HepG2 (cell line): Measurements from ENCODE around the gene SHC3. TPM values are rescaled to one million over a fixed set of nuclear protein-coding genes. Genes with fewer than 3 reads are reported as not detected.

ENCODE experiments used
- ATAC-seq: fragments of 200-7000 bp; cut with Tn5 transposase; 3 replicates; pipeline ENCODE4 v1.9.1; 2020; ENCODE audit warnings: mild to moderate bottlenecking, moderate library complexity
- BruUV-seq: library from RNA; stranded (reverse); fragments of 400-500 nt; replicated peaks from 2 replicates; lab custom pipeline; 2021; lab: Mats Ljungman, UMichigan
- CTCF ChIA-PET: fragments of 300-600 bp; formaldehyde crosslinking; extraction: SDS; loops from one replicate; lab custom pipeline; 2021; ENCODE audit warnings: low total read pairs, inconsistent platforms, low intra/inter-chr PET ratio; lab: Yijun Ruan, JAX
- POLR2A ChIA-PET: fragments of 350-600 bp; sonication (Branson Sonifier 250); formaldehyde crosslinking; loops from one replicate; lab custom pipeline; 2020; ENCODE audit warnings: antibody characterized with exemption, inconsistent platforms; lab: Yijun Ruan, JAX
- DNase-seq: peaks from one replicate; pipeline ENCODE4 v3.0.0-alpha.2; 2015; ENCODE audit warnings: low spot score
- FAIRE-seq: peaks from 3 replicates; lab custom pipeline; 2011; peaks lifted over from hg19 to GRCh38; lab: Jason Lieb, UNC
- H2AFZ ChIP-seq: one replicate; pipeline ENCODE4 v1.6.1; 2011; ENCODE audit warnings: low read length, inconsistent platforms
- H3K27ac ChIP-seq: fragments of 300-600 bp; 3 replicates; pipeline ENCODE4 v1.8.0; 2011; ENCODE audit warnings: mixed run types, mild to moderate bottlenecking, mixed read lengths, low read length, inconsistent platforms; ENCODE audit not compliant: insufficient read depth; ENCODE audit errors: extremely low read length
- H3K27me3 ChIP-seq, 2 experiments: fragments of 200-600 bp in 1 of 2; 2 replicates in 1 of 2; 3 replicates in 1 of 2; pipeline versions ENCODE4 v1.6.0 to v1.8.0; 2011; ENCODE audit warnings: low read length in 2 of 2, mild to moderate bottlenecking in 2 of 2, moderate library complexity in 2 of 2, inconsistent platforms in 1 of 2; ENCODE audit not compliant: insufficient read depth in 2 of 2, control insufficient read depth in 1 of 2
- H3K36me3 ChIP-seq, 2 experiments: fragments of 200-600 bp in 1 of 2; replicated peaks in 1 of 2; 2 replicates in 1 of 2; 3 replicates in 1 of 2; pipeline versions ENCODE4 v1.5.1 to v1.8.0; 2011; ENCODE audit warnings: low read length in 2 of 2, inconsistent platforms in 1 of 2; ENCODE audit not compliant: insufficient read depth in 2 of 2, control insufficient read depth in 1 of 2
- H3K4me1 ChIP-seq: 2 replicates; pipeline ENCODE4 v1.5.1; 2012; ENCODE audit warnings: low read length, inconsistent platforms; ENCODE audit not compliant: insufficient read depth
- H3K4me2 ChIP-seq: 2 replicates; pipeline ENCODE4 v1.6.0; 2011; ENCODE audit warnings: low read depth, low read length, inconsistent platforms
- H3K4me3 ChIP-seq, 3 experiments: fragments of 200-600 bp in 1 of 3; sonication (generic), shearing (Covaris generic) in 1 of 3; replicated peaks in 1 of 3; 2 replicates each; pipeline ENCODE4 v1.5.1; 2011 to 2016; ENCODE audit warnings: low read length in 3 of 3, inconsistent platforms in 2 of 3, low read depth in 2 of 3, mild to moderate bottlenecking in 2 of 3, control low read depth in 1 of 3, mixed read lengths in 1 of 3; ENCODE audit not compliant: insufficient read depth in 1 of 3
- H3K79me2 ChIP-seq: one replicate; pipeline ENCODE4 v1.6.1; 2011; ENCODE audit warnings: low read length, inconsistent platforms; ENCODE audit not compliant: insufficient read depth
- H3K9ac ChIP-seq: 2 replicates; pipeline ENCODE4 v1.6.0; 2011; ENCODE audit warnings: mild to moderate bottlenecking, low read depth, low read length, inconsistent platforms; ENCODE audit not compliant: insufficient read depth
- H3K9me3 ChIP-seq: 2 replicates; pipeline ENCODE4 v1.5.1; 2012; ENCODE audit warnings: mild to moderate bottlenecking, low read length
- H4K20me1 ChIP-seq: 2 replicates; pipeline ENCODE4 v1.6.0; 2011; ENCODE audit warnings: inconsistent platforms, mild to moderate bottlenecking, low read length, moderate library complexity; ENCODE audit not compliant: insufficient read depth
- CREM ChIP-seq, 2 experiments: sonication (generic) in 1 of 2; formaldehyde crosslinking in 1 of 2; IDR thresholded peaks; 2 replicates each; pipeline versions ENCODE4 v1.4.0 to v1.6.1; 2016 to 2020; ENCODE audit warnings: antibody characterized with exemption in 1 of 2, mild to moderate bottlenecking in 1 of 2, missing genetic modification reagents in 1 of 2
- FOXA1 ChIP-seq, 2 experiments: fragments of 450-650 bp in 1 of 2; sonication (generic) in 1 of 2; formaldehyde crosslinking in 1 of 2; IDR thresholded peaks; 2 replicates each; pipeline versions ENCODE4 v1.4.0 to v1.6.1; 2016 to 2020; ENCODE audit warnings: missing genetic modification reagents in 1 of 2
- HOXA7 ChIP-seq: sonication (generic); formaldehyde crosslinking; IDR thresholded peaks from 2 replicates; pipeline ENCODE4 v1.8.1; 2022; ENCODE audit warnings: mild to moderate bottlenecking, missing genetic modification reagents, moderate library complexity
- HOXA9 ChIP-seq: sonication (generic); formaldehyde crosslinking; IDR thresholded peaks from 2 replicates; pipeline ENCODE4 v1.8.1; 2022; ENCODE audit warnings: missing genetic modification reagents, mild to moderate bottlenecking, moderate library complexity, borderline replicate concordance
- KLF12 ChIP-seq: sonication (generic); formaldehyde crosslinking; IDR thresholded peaks from 2 replicates; pipeline ENCODE4 v1.4.0; 2020; ENCODE audit warnings: missing genetic modification reagents, borderline replicate concordance
- MAFF ChIP-seq: IDR thresholded peaks from 2 replicates; pipeline ENCODE4 v1.6.1; 2011; ENCODE audit warnings: low read depth, low read length, improper control_type of control experiment
- MAFK ChIP-seq, 2 experiments: IDR thresholded peaks in 1 of 2; conservative IDR thresholded peaks in 1 of 2; 2 replicates each; pipeline ENCODE4 v1.6.1; 2011; ENCODE audit warnings: improper control_type of control experiment in 2 of 2, low read length in 2 of 2
- NFE2L2 ChIP-seq: fragments of 150-350 bp; IDR thresholded peaks from 2 replicates; pipeline ENCODE4 v1.6.1; 2014; ENCODE audit warnings: low read length
- ZNF746 ChIP-seq: sonication (generic); formaldehyde crosslinking; IDR thresholded peaks from 2 replicates; pipeline ENCODE4 v1.8.0; 2022; ENCODE audit warnings: mild to moderate bottlenecking, missing genetic modification reagents
- ZNF749 ChIP-seq: sonication (generic); formaldehyde crosslinking; IDR thresholded peaks from 2 replicates; pipeline ENCODE4 v1.8.0; 2022; ENCODE audit warnings: mild to moderate bottlenecking, missing genetic modification reagents, moderate library complexity, borderline replicate concordance
- ZNF883 ChIP-seq: sonication (generic); formaldehyde crosslinking; IDR thresholded peaks from 2 replicates; pipeline ENCODE4 v1.5.1; 2020; ENCODE audit warnings: mild to moderate bottlenecking, missing genetic modification reagents; ENCODE audit errors: not compliant biosample characterization
- WGBS: methylation state at CpG from one replicate; pipeline ENCODE4 v1.1.6; 2017; ENCODE audit warnings: low lambda C conversion rate; 5-methylcytosine and 5-hydroxymethylcytosine counted together
- in situ Hi-C: cut with HindIII; loops from 2 replicates; pipeline ENCODE4 v1.10.0; 2017; ENCODE audit warnings: low pct_unique_long_range_greater_than_20kb; ENCODE audit not compliant: extremely low pct_ligation_motif_present
- intact Hi-C: fragments of 100-400 bp; cut with micrococcal nuclease; formaldehyde crosslinking; loops from one replicate; pipeline ENCODE4 v1.10.0; 2022; ENCODE audit not compliant: unreplicated experiment
- polyA plus RNA-seq, 8 experiments: library from polyadenylated mRNA; depleted of rRNA in 3 of 8; stranded (reverse) in 7 of 8; unstranded in 1 of 8; fragments of >200 nt; fragmentation: Illumina TruSeq in 4 of 8; extraction: Trizol in 4 of 8; gene quantifications; 2 replicates each; pipeline versions ENCODE4 v1.2.1 to v1.2.3, GENCODE V29; 2011 to 2016; ENCODE audit warnings: low read depth in 4 of 8, missing spikeins in 1 of 8, mixed read lengths in 1 of 8; ENCODE audit not compliant: insufficient read depth in 1 of 8
- total RNA-seq, 5 experiments: library from RNA; depleted of rRNA; stranded (reverse); fragments of >200 nt; fragmentation: Illumina TruSeq; extraction: Trizol; gene quantifications; 2 replicates each; pipeline ENCODE4 v1.2.3, GENCODE V29; 2016; ENCODE audit warnings: low read depth in 1 of 5
- TF ChIP-seq, protein P1 (sequence below): sonication (generic); formaldehyde crosslinking; conservative IDR thresholded peaks from 2 replicates; pipeline ENCODE4 v1.5.0; 2020; ENCODE audit warnings: missing genetic modification reagents
- TF ChIP-seq, protein P2 (sequence below): sonication (generic); formaldehyde crosslinking; IDR thresholded peaks from 2 replicates; pipeline ENCODE4 v1.4.0; 2020; ENCODE audit warnings: missing genetic modification reagents
- TF ChIP-seq, protein P3 (sequence below): sonication (generic); formaldehyde crosslinking; IDR thresholded peaks from 2 replicates; pipeline ENCODE4 v1.5.0; 2020; ENCODE audit warnings: mild to moderate bottlenecking, missing genetic modification reagents, borderline replicate concordance
- TF ChIP-seq, protein P4 (sequence below): sonication (generic); formaldehyde crosslinking; IDR thresholded peaks from 2 replicates; pipeline ENCODE4 v1.8.0; 2022; ENCODE audit warnings: mild to moderate bottlenecking, missing genetic modification reagents, moderate library complexity

SHC3 gene
- total and polyA plus RNA-seq, 2 of the 13 experiments (the other 11 are each of a cell fraction or from before 2014, with no cell fraction given): 0.09 to 0.89 TPM

GRCh38 chr9:89023740-89024139, 154.9 kb downstream of the SHC3 start:
- ChIA-PET POLR2A (no interaction called here), CTCF (no interaction called here)
- intact Hi-C loops (no loop called here), in situ Hi-C loops (no loop called here)
- FAIRE-seq: no peak
- 0% methylated on average over 3 of the region's 3 CpGs for whole genome bisulfite sequencing
- no TSS peak for BruUV-seq
- no peak overlapping the region for H2AFZ ChIP-seq
- no peak overlapping the region for H3K27ac ChIP-seq
- no peak overlapping the region for H3K4me2 ChIP-seq
- H3K4me3 ChIP-seq: no peak overlapping the region
- H3K36me3 ChIP-seq: no peaks in the 10 kb centered on the region
- DNase-seq: no peak
- no peaks in the 10 kb centered on the region for H3K79me2 ChIP-seq
- no peak overlapping the region for H3K9ac ChIP-seq
- TF ChIP-seq, protein P1, sequence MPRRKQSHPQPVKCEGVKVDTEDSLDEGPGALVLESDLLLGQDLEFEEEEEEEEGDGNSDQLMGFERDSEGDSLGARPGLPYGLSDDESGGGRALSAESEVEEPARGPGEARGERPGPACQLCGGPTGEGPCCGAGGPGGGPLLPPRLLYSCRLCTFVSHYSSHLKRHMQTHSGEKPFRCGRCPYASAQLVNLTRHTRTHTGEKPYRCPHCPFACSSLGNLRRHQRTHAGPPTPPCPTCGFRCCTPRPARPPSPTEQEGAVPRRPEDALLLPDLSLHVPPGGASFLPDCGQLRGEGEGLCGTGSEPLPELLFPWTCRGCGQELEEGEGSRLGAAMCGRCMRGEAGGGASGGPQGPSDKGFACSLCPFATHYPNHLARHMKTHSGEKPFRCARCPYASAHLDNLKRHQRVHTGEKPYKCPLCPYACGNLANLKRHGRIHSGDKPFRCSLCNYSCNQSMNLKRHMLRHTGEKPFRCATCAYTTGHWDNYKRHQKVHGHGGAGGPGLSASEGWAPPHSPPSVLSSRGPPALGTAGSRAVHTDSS: no peak
- TF ChIP-seq, protein P2, sequence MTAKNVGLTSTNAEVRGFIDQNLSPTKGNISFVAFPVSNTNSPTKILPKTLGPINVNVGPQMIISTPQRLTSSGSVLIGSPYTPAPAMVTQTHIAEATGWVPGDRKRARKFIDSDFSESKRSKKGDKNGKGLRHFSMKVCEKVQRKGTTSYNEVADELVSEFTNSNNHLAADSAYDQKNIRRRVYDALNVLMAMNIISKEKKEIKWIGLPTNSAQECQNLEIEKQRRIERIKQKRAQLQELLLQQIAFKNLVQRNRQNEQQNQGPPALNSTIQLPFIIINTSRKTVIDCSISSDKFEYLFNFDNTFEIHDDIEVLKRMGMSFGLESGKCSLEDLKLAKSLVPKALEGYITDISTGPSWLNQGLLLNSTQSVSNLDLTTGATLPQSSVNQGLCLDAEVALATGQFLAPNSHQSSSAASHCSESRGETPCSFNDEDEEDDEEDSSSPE (CRISPR knock-in tag): no peak
- no peak for TF ChIP-seq HOXA7 (CRISPR knock-in tag)
- TF ChIP-seq MAFF: peak; percentile 98
- TF ChIP-seq, protein P3, sequence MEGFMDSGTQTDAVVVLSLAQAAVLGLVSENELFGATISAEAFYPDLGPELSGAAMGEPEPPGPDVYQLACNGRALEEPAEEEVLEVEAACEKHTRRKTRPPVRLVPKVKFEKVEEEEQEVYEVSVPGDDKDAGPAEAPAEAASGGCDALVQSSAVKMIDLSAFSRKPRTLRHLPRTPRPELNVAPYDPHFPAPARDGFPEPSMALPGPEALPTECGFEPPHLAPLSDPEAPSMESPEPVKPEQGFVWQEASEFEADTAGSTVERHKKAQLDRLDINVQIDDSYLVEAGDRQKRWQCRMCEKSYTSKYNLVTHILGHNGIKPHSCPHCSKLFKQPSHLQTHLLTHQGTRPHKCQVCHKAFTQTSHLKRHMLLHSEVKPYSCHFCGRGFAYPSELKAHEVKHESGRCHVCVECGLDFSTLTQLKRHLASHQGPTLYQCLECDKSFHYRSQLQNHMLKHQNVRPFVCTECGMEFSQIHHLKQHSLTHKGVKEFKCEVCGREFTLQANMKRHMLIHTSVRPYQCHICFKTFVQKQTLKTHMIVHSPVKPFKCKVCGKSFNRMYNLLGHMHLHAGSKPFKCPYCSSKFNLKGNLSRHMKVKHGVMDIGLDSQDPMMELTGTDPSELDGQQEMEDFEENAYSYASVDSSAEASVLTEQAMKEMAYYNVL (CRISPR knock-in tag): no peak
- no peak for TF ChIP-seq ZNF883
- no peak for TF ChIP-seq HOXA9
- peak; percentile 98 to 99 for TF ChIP-seq MAFK (conservative IDR thresholded peaks at IDR 0.05 in 1 of 2, IDR thresholded peaks at IDR 0.05 in 1 of 2; ENCODE audit: low read length in 2 of 2)
- TF ChIP-seq ZNF746 (CRISPR knock-in tag): no peak
- TF ChIP-seq CREM (IDR thresholded peaks at IDR 0.05): no peak
- no peak for TF ChIP-seq CREM (CRISPR knock-in tag; IDR thresholded peaks at IDR 0.05)
- no peak for TF ChIP-seq NFE2L2
- TF ChIP-seq ZNF749 (CRISPR knock-in tag): no peak
- no peak for TF ChIP-seq KLF12 (CRISPR knock-in tag)
- TF ChIP-seq, protein P4, sequence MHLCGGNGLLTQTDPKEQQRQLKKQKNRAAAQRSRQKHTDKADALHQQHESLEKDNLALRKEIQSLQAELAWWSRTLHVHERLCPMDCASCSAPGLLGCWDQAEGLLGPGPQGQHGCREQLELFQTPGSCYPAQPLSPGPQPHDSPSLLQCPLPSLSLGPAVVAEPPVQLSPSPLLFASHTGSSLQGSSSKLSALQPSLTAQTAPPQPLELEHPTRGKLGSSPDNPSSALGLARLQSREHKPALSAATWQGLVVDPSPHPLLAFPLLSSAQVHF (CRISPR knock-in tag): no peak
- no peak for TF ChIP-seq FOXA1 (IDR thresholded peaks at IDR 0.05)
- no peak for TF ChIP-seq FOXA1 (CRISPR knock-in tag; IDR thresholded peaks at IDR 0.05)
- no peaks in the 10 kb centered on the region for H4K20me1 ChIP-seq
- no peaks in the 10 kb centered on the region for H3K27me3 ChIP-seq
- no peaks in the 10 kb centered on the region for H3K4me1 ChIP-seq
- no peaks in the 10 kb centered on the region for H3K9me3 ChIP-seq
- no peak for ATAC-seq
